IMR-90 (cell line): ENCODE data around the gene PSPC1. TPM values are rescaled to one million over a fixed set of nuclear protein-coding genes. Genes with fewer than 3 reads are reported as not detected.
"Not testable (repeated sequence)": the region's sequence is repeated elsewhere in the genome, so short reads cannot be mapped to it uniquely, and the experiment has no call there.

Experiments
- ATAC-seq: fragments of 200-7000 bp; cut with Tn5 transposase; 2 replicates; pipeline ENCODE4 v1.9.1; 2020; ENCODE audit warnings: low read depth, mild to moderate bottlenecking, moderate library complexity
- BruUV-seq: library from RNA; stranded (reverse); fragments of 400-500 nt; replicated peaks from 2 replicates; lab custom pipeline; 2021; lab: Mats Ljungman, UMichigan
- CTCF ChIA-PET: fragments of 300-600 bp; formaldehyde crosslinking; extraction: SDS; loops from one replicate; lab custom pipeline; 2021; ENCODE audit warnings: antibody characterized with exemption; lab: Yijun Ruan, JAX
- POLR2A ChIA-PET: fragments of 300-600 bp; sonication (Branson Sonifier 250); formaldehyde crosslinking; loops from one replicate; lab custom pipeline; 2022; ENCODE audit warnings: antibody characterized with exemption; ENCODE audit not compliant: unreplicated experiment; lab: Charles Lee
- DNase-seq: peaks from one replicate; pipeline ENCODE4 v3.0.0; 2013
- H2AFZ ChIP-seq: replicated peaks from 2 replicates; pipeline ENCODE3; 2013; ENCODE audit warnings: low read length, mild to moderate bottlenecking; ENCODE audit not compliant: poor library complexity
- H2AK5ac ChIP-seq: 2 replicates; pipeline ENCODE4 v1.6.1; 2013; ENCODE audit warnings: low read depth, low read length, inconsistent platforms
- H2AK9ac ChIP-seq: replicated peaks from 2 replicates; pipeline ENCODE3; 2013; ENCODE audit warnings: mild to moderate bottlenecking, low read depth, low read length, moderate library complexity; ENCODE audit not compliant: poor library complexity
- H2BK120ac ChIP-seq: 2 replicates; pipeline ENCODE4 v1.6.1; 2013; ENCODE audit warnings: low read depth, low read length, inconsistent platforms
- H2BK15ac ChIP-seq: 3 replicates; pipeline ENCODE4 v1.6.1; 2013; ENCODE audit warnings: low read depth, low read length, inconsistent platforms
- H2BK20ac ChIP-seq: 2 replicates; pipeline ENCODE4 v1.6.1; 2013; ENCODE audit warnings: low read depth, mild to moderate bottlenecking, inconsistent platforms, low read length, moderate library complexity
- H2BK5ac ChIP-seq: 2 replicates; pipeline ENCODE4 v1.6.1; 2013; ENCODE audit warnings: mild to moderate bottlenecking, low read depth, low read length, inconsistent platforms; ENCODE audit not compliant: poor library complexity, severe bottlenecking
- H3K14ac ChIP-seq: replicated peaks from 2 replicates; pipeline ENCODE4 v1.6.1; 2013; ENCODE audit warnings: low read depth, low read length, inconsistent platforms
- H3K18ac ChIP-seq: 2 replicates; pipeline ENCODE4 v1.6.1; 2013; ENCODE audit warnings: low read depth, low read length, control low read depth
- H3K23ac ChIP-seq: 2 replicates; pipeline ENCODE4 v1.6.1; 2013; ENCODE audit warnings: low read depth, low read length, inconsistent platforms
- H3K27ac ChIP-seq: 2 replicates; pipeline ENCODE4 v1.5.1; 2013; ENCODE audit warnings: mild to moderate bottlenecking, control low read depth, low read length; ENCODE audit not compliant: insufficient read depth
- H3K27me3 ChIP-seq: 2 replicates; pipeline ENCODE4 v1.6.1; 2013; ENCODE audit warnings: low read length; ENCODE audit not compliant: control insufficient read depth, insufficient read depth
- H3K36me3 ChIP-seq: 2 replicates; pipeline ENCODE4 v1.6.1; 2013; ENCODE audit warnings: low read length, mixed read lengths; ENCODE audit not compliant: control insufficient read depth, insufficient read depth
- H3K4ac ChIP-seq: 2 replicates; pipeline ENCODE4 v1.6.1; 2013; ENCODE audit warnings: low read depth, low read length, inconsistent platforms
- H3K4me1 ChIP-seq: 2 replicates; pipeline ENCODE4 v1.6.1; 2013; ENCODE audit warnings: low read length, mixed read lengths; ENCODE audit not compliant: control insufficient read depth, insufficient read depth
- H3K4me2 ChIP-seq: 2 replicates; pipeline ENCODE4 v1.6.1; 2013; ENCODE audit warnings: low read depth, mild to moderate bottlenecking, control low read depth, low read length, moderate library complexity
- H3K4me3 ChIP-seq: 2 replicates; pipeline ENCODE4 v1.5.1; 2013; ENCODE audit warnings: low read depth, mild to moderate bottlenecking, control low read depth, low read length, moderate library complexity; ENCODE audit not compliant: insufficient read depth
- H3K56ac ChIP-seq: 2 replicates; pipeline ENCODE4 v1.6.1; 2013; ENCODE audit warnings: low read length, inconsistent platforms; ENCODE audit not compliant: insufficient read depth; ENCODE audit errors: extremely low read depth
- H3K79me1 ChIP-seq, 2 experiments: 2 replicates each; pipeline ENCODE4 v1.6.1; 2013; ENCODE audit warnings: low read length in 2 of 2, inconsistent platforms in 1 of 2, low read depth in 1 of 2
- H3K9ac ChIP-seq: 2 replicates; pipeline ENCODE4 v1.6.1; 2013; ENCODE audit warnings: low read depth, low read length, control low read depth
- H3K9me1 ChIP-seq: 2 replicates; pipeline ENCODE4 v1.6.1; 2013; ENCODE audit warnings: low read length, inconsistent platforms; ENCODE audit not compliant: insufficient read depth
- H3K9me3 ChIP-seq: 2 replicates; pipeline ENCODE4 v1.6.1; 2013; ENCODE audit warnings: low read length; ENCODE audit not compliant: control insufficient read depth, insufficient read depth
- H4K20me1 ChIP-seq: 2 replicates; pipeline ENCODE4 v1.6.1; 2013; ENCODE audit warnings: low read length, inconsistent platforms; ENCODE audit not compliant: insufficient read depth
- H4K5ac ChIP-seq: 2 replicates; pipeline ENCODE4 v1.6.1; 2013; ENCODE audit warnings: mild to moderate bottlenecking, low read depth, low read length, control low read depth
- H4K8ac ChIP-seq, 2 experiments: 2 replicates each; pipeline ENCODE4 v1.6.1; 2013; ENCODE audit warnings: low read depth in 2 of 2, low read length in 2 of 2, control low read depth in 1 of 2, inconsistent platforms in 1 of 2
- H4K91ac ChIP-seq: 2 replicates; pipeline ENCODE4 v1.6.1; 2013; ENCODE audit warnings: low read depth, low read length, inconsistent platforms; ENCODE audit not compliant: insufficient read depth
- WGBS, 2 experiments: methylation state at CpG; one replicate each; pipeline versions ENCODE4 v1.1.5 to v1.1.7; 2013; ENCODE audit warnings: missing lambda C conversion rate in 2 of 2; ENCODE audit not compliant: insufficient read length in 1 of 2; ENCODE audit errors: extremely low coverage in 2 of 2; 5-methylcytosine and 5-hydroxymethylcytosine counted together
- dilution Hi-C: fragments of 300-500 bp; cut with HindIII; formaldehyde crosslinking; loops from one replicate; pipeline ENCODE4 v1.14.3; 2018; ENCODE audit warnings: low sequenced_read_pairs; ENCODE audit not compliant: unreplicated experiment
- in situ Hi-C: fragments of 300-500 bp; cut with MboI; formaldehyde crosslinking; loops from 3 replicates; pipeline ENCODE4 v1.14.3; 2019; ENCODE audit warnings: low sequenced_read_pairs, inconsistent platforms, mixed read lengths
- intact Hi-C: fragments of 100-400 bp; cut with micrococcal nuclease; formaldehyde crosslinking; loops from 2 replicates; pipeline ENCODE4 v1.10.0; 2022
- polyA plus RNA-seq, 3 experiments: library from polyadenylated mRNA; depleted of rRNA; stranded (reverse); fragments of >200 nt; gene quantifications; 2 replicates each; pipeline ENCODE4 v1.2.3, GENCODE V29; 2012; ENCODE audit warnings: low replicate concordance in 1 of 3
- total RNA-seq: library from RNA; depleted of rRNA; stranded (reverse); fragments of >200 nt; gene quantifications from 2 replicates; pipeline ENCODE4 v1.2.3, GENCODE V29; 2012

The PSPC1 gene
- total and polyA plus RNA-seq, 2 of the 4 experiments (the other 2 are of a cell fraction) = 38.3 to 39.8 TPM

GRCh38 chr13:19691447-19691846 is 91.3 kb downstream of the PSPC1 start:
- POLR2A ChIA-PET, H3K23ac ChIP-seq, in situ Hi-C loops, H3K18ac ChIP-seq, H3K36me3 ChIP-seq, intact Hi-C loops, H3K4me1 ChIP-seq, H3K14ac ChIP-seq, H3K4me2 ChIP-seq, H2BK20ac ChIP-seq, H3K56ac ChIP-seq, H2BK5ac ChIP-seq, CTCF ChIA-PET, ATAC-seq, H4K91ac ChIP-seq, BruUV-seq, H2BK120ac ChIP-seq, H3K27me3 ChIP-seq, H3K27ac ChIP-seq, H2AK9ac ChIP-seq, H2AFZ ChIP-seq, H4K8ac ChIP-seq, H3K9me1 ChIP-seq, H3K9ac ChIP-seq, H2AK5ac ChIP-seq, dilution Hi-C loops, H2BK15ac ChIP-seq, H3K4me3 ChIP-seq, H3K4ac ChIP-seq, H3K9me3 ChIP-seq, H4K20me1 ChIP-seq, H4K5ac ChIP-seq: not testable (repeated sequence)
- WGBS, 2 experiments = no CpG with 5 or more reads among the region's 8 CpGs
- peaks cover 15 to 69% of the 10 kb centered on the region in 2 experiments for H3K79me1 ChIP-seq
- peak; percentile 34 for DNase-seq
